HCT116 (cell line): Measurements from ENCODE around the gene DRICH1. TPM values are rescaled to one million over a fixed set of nuclear protein-coding genes. Genes with fewer than 3 reads are reported as not detected.

Experiments
- ATAC-seq: fragments of 200-7000 bp; cut with Tn5 transposase; 2 replicates; pipeline ENCODE4 v1.9.1; 2020; ENCODE audit warnings: mild to moderate bottlenecking, moderate library complexity
- BruUV-seq: library from RNA; stranded (reverse); fragments of 400-500 nt; replicated peaks from 2 replicates; lab custom pipeline; 2021; lab: Mats Ljungman, UMichigan
- CTCF ChIA-PET: fragments of 300-600 bp; sonication (Branson Sonifier 250); formaldehyde crosslinking; loops from one replicate; lab custom pipeline; 2021; ENCODE audit warnings: antibody characterized with exemption; lab: Charles Lee
- POLR2A ChIA-PET: fragments of 300-600, 350-600 bp; sonication (Branson Sonifier 250); formaldehyde crosslinking; loops from one replicate; lab custom pipeline; 2021; ENCODE audit warnings: antibody characterized with exemption; lab: Charles Lee
- RAD21 ChIA-PET, 2 experiments: fragments of 300-600 bp; sonication (Branson Sonifier 250); formaldehyde crosslinking; loops; one replicate each; lab custom pipeline; 2023; ENCODE audit warnings: low total read pairs in 2 of 2; ENCODE audit not compliant: uncharacterized antibody in 2 of 2, unreplicated experiment in 2 of 2, low non-redundant PET in 1 of 2; lab: Charles Lee
- DNase-seq: peaks from one replicate; pipeline ENCODE4 v3.0.0-alpha.2; 2010; ENCODE audit warnings: low read depth, low spot score
- H2AFZ ChIP-seq: fragments of 200-600 bp; shearing (Covaris generic), sonication (generic); 2 replicates; pipeline ENCODE4 v1.6.1; 2017; ENCODE audit warnings: low read depth, mixed run types, mixed read lengths, antibody characterized with exemption, low read length; ENCODE audit not compliant: poor library complexity, severe bottlenecking
- H3K27ac ChIP-seq: 2 replicates; pipeline ENCODE4 v1.5.1; 2012; ENCODE audit warnings: low read depth, low read length
- H3K27me3 ChIP-seq: fragments of 200-600 bp; sonication (generic); 2 replicates; pipeline ENCODE4 v1.6.1; 2016; ENCODE audit warnings: mixed run types, low read length, mixed read lengths; ENCODE audit not compliant: insufficient read depth
- H3K36me3 ChIP-seq, 2 experiments: fragments of 200-500 bp in 1 of 2; fragments of 200-600 bp in 1 of 2; sonication (Bioruptor generic) in 1 of 2; sonication (generic) in 1 of 2; 2 replicates each; pipeline versions ENCODE4 v1.5.1 to v1.6.1; 2014 to 2016; ENCODE audit warnings: low read length in 2 of 2, inconsistent platforms in 1 of 2, mixed read lengths in 1 of 2, mixed run types in 1 of 2; ENCODE audit not compliant: insufficient read depth in 2 of 2, control insufficient read depth in 1 of 2
- H3K4me1 ChIP-seq, 2 experiments: fragments of 200-600 bp in 1 of 2; sonication (generic) in 1 of 2; 2 replicates each; pipeline versions ENCODE4 v1.5.1 to v1.6.1; 2012 to 2017; ENCODE audit warnings: low read length in 2 of 2, inconsistent platforms in 1 of 2, mild to moderate bottlenecking in 1 of 2, mixed read lengths in 1 of 2, mixed run types in 1 of 2, moderate library complexity in 1 of 2; ENCODE audit not compliant: insufficient read depth in 2 of 2, control insufficient read depth in 1 of 2
- H3K4me2 ChIP-seq: fragments of 200-600 bp; sonication (generic); 2 replicates; pipeline ENCODE4 v1.6.1; 2017; ENCODE audit warnings: mixed run types, low read length, mixed read lengths
- H3K4me3 ChIP-seq, 2 experiments: fragments of 200-600 bp in 1 of 2; sonication (generic) in 1 of 2; replicated peaks in 1 of 2; 2 replicates each; pipeline ENCODE4 v1.5.1; 2011 to 2016; ENCODE audit warnings: low read length in 2 of 2, control low read depth in 1 of 2, low read depth in 1 of 2, mild to moderate bottlenecking in 1 of 2, mixed read lengths in 1 of 2, mixed run types in 1 of 2
- H3K79me2 ChIP-seq: fragments of 200-600 bp; sonication (generic); 2 replicates; pipeline ENCODE4 v1.6.1; 2017; ENCODE audit warnings: mild to moderate bottlenecking, mixed run types, low read length, moderate library complexity, mixed read lengths; ENCODE audit not compliant: insufficient read depth
- H3K9ac ChIP-seq: fragments of 200-600 bp; sonication (generic); 2 replicates; pipeline ENCODE4 v1.6.1; 2016; ENCODE audit warnings: low read length, mixed read lengths
- H3K9me2 ChIP-seq: fragments of 200-600 bp; sonication (generic), shearing (Covaris generic); 2 replicates; pipeline ENCODE4 v1.6.1; 2017; ENCODE audit warnings: mixed run types, mild to moderate bottlenecking, moderate library complexity; ENCODE audit not compliant: insufficient read depth
- H3K9me3 ChIP-seq, 2 experiments: fragments of 200-500 bp in 1 of 2; fragments of 200-600 bp in 1 of 2; sonication (Bioruptor generic) in 1 of 2; sonication (generic) in 1 of 2; 2 replicates each; pipeline ENCODE4 v1.6.1; 2014 to 2017; ENCODE audit warnings: low read length in 2 of 2, mixed read lengths in 2 of 2, inconsistent platforms in 1 of 2, low read depth in 1 of 2, mild to moderate bottlenecking in 1 of 2, mixed run types in 1 of 2, moderate library complexity in 1 of 2; ENCODE audit not compliant: control insufficient read depth in 1 of 2, insufficient read depth in 1 of 2
- H4K20me1 ChIP-seq: fragments of 200-600 bp; sonication (generic), shearing (Covaris generic); 2 replicates; pipeline ENCODE4 v1.6.1; 2017; ENCODE audit warnings: mixed run types, mild to moderate bottlenecking, moderate library complexity; ENCODE audit not compliant: insufficient read depth
- ATF3 ChIP-seq: IDR thresholded peaks from 2 replicates; pipeline ENCODE4 v1.6.1; 2012
- CBX3 ChIP-seq: IDR thresholded peaks from 2 replicates; pipeline ENCODE4 v1.6.1; 2012; ENCODE audit warnings: low read depth
- CTCF ChIP-seq, 3 experiments: fragments of 200-600 bp in 1 of 3; sonication (generic) in 1 of 3; IDR thresholded peaks in 2 of 3; conservative IDR thresholded peaks in 1 of 3; 2 replicates each; pipeline ENCODE4 v1.5.1; 2012 to 2017; ENCODE audit warnings: low read depth in 2 of 3, low read length in 2 of 3, antibody characterized with exemption in 1 of 3, borderline replicate concordance in 1 of 3, control low read depth in 1 of 3, mild to moderate bottlenecking in 1 of 3, mixed read lengths in 1 of 3, mixed run types in 1 of 3, moderate library complexity in 1 of 3; ENCODE audit not compliant: insufficient read depth in 1 of 3
- EGR1 ChIP-seq: IDR thresholded peaks from 2 replicates; pipeline ENCODE4 v1.6.1; 2012; ENCODE audit warnings: low read depth
- EZH2 ChIP-seq: fragments of 200-600 bp; sonication (generic); IDR thresholded peaks from 2 replicates; pipeline ENCODE4 v1.6.1; 2017; ENCODE audit warnings: antibody characterized with exemption, mixed run types
- EZH2phosphoT487 ChIP-seq: fragments of 200-600 bp; IDR thresholded peaks from 2 replicates; pipeline ENCODE4 v1.6.1; 2018; ENCODE audit warnings: antibody characterized with exemption, borderline replicate concordance
- FOSL1 ChIP-seq: IDR thresholded peaks from 2 replicates; pipeline ENCODE4 v1.6.1; 2012; ENCODE audit warnings: low read depth
- JUND ChIP-seq: IDR thresholded peaks from 2 replicates; pipeline ENCODE4 v1.6.1; 2012
- MAX ChIP-seq: IDR thresholded peaks from 2 replicates; pipeline ENCODE4 v1.6.1; 2012
- POLR2A ChIP-seq: IDR thresholded peaks from 2 replicates; pipeline ENCODE4 v1.7.0; 2011; ENCODE audit warnings: borderline replicate concordance; ENCODE audit not compliant: insufficient read depth, insufficient read length; ENCODE audit errors: extremely low read depth
- POLR2AphosphoS5 ChIP-seq: IDR thresholded peaks from 2 replicates; pipeline ENCODE4 v1.6.1; 2011; ENCODE audit warnings: mild to moderate bottlenecking, low read depth, low read length, moderate library complexity
- RAD21 ChIP-seq: IDR thresholded peaks from 2 replicates; pipeline ENCODE4 v1.6.1; 2012; ENCODE audit warnings: low read depth, mild to moderate bottlenecking
- SIN3A ChIP-seq: IDR thresholded peaks from 2 replicates; pipeline ENCODE4 v1.6.1; 2012; ENCODE audit warnings: low read depth
- SP1 ChIP-seq: IDR thresholded peaks from 2 replicates; pipeline ENCODE4 v1.6.1; 2012; ENCODE audit warnings: low read depth
- SRF ChIP-seq: IDR thresholded peaks from 2 replicates; pipeline ENCODE4 v1.6.1; 2012; ENCODE audit warnings: low read depth
- TCF7L2 ChIP-seq: IDR thresholded peaks from 2 replicates; pipeline ENCODE4 v1.7.0; 2011; ENCODE audit warnings: borderline replicate concordance, inconsistent platforms; ENCODE audit not compliant: insufficient read depth, insufficient read length; ENCODE audit errors: extremely low read depth
- YY1 ChIP-seq: IDR thresholded peaks from 2 replicates; pipeline ENCODE4 v1.6.1; 2011; ENCODE audit warnings: low read length, low read depth, moderate library complexity, mild to moderate bottlenecking; ENCODE audit not compliant: insufficient replicate concordance; ENCODE audit errors: extremely low read depth
- ZBTB33 ChIP-seq: IDR thresholded peaks from 2 replicates; pipeline ENCODE4 v1.6.1; 2011; ENCODE audit warnings: mild to moderate bottlenecking, low read length, moderate library complexity; ENCODE audit not compliant: insufficient replicate concordance; ENCODE audit errors: extremely low read depth
- ZFX ChIP-seq: fragments of 450-650 bp; IDR thresholded peaks from 2 replicates; pipeline ENCODE4 v1.6.1; 2017
- ZNF274 ChIP-seq: fragments of 200-500 bp; sonication (Bioruptor generic); IDR thresholded peaks from 2 replicates; pipeline ENCODE4 v1.6.1; 2014; ENCODE audit warnings: mild to moderate bottlenecking, low read depth, low read length, inconsistent platforms
- intact Hi-C: fragments of 100-400 bp; cut with micrococcal nuclease; formaldehyde crosslinking; loops from 2 replicates; pipeline ENCODE4 v1.10.0; 2022
- total RNA-seq: library from RNA; stranded (reverse); gene quantifications from one replicate; pipeline ENCODE4 v1.2.1, GENCODE V29; 2021; ENCODE audit not compliant: unreplicated experiment

The DRICH1 gene
- total RNA-seq, 1 experiment from 2014 or later, result 0.44 TPM

- TF ChIP-seq FOSL1, result no peak
Observed at GRCh38 chr22:23652711-23653110, 20.6 kb upstream of the DRICH1 start (continued).

GRCh38 chr22:23652286-23652685 lies 20.2 kb upstream of the DRICH1 start:
- Histone ChIP-seq H3K36me3 (no peaks in the 10 kb centered on the region), H3K9ac (no peak overlapping the region), H3K79me2 (no peaks in the 10 kb centered on the region), H3K9me2 (no peaks in the 10 kb centered on the region), H3K27me3 (no peaks in the 10 kb centered on the region), H3K4me2 (no peak overlapping the region), H3K4me3 (no peak overlapping the region), H2AFZ (no peak overlapping the region), H3K4me1 (no peaks in the 10 kb centered on the region), H3K27ac (no peak overlapping the region), H4K20me1 (no peaks in the 10 kb centered on the region), H3K9me3 (no peaks in the 10 kb centered on the region)
- POLR2A ChIA-PET, result no interaction called here
- CTCF ChIA-PET, result no interaction called here
- ATAC-seq (no peak), DNase-seq (no peak)
- RAD21 ChIA-PET, result no interaction called here
- no TSS peak for BruUV-seq
- intact Hi-C loops, result no loop called here
- no peak for TF ChIP-seq FOSL1
- TF ChIP-seq EGR1, result no peak
- TF ChIP-seq ZBTB33, result no peak
- TF ChIP-seq SRF, result no peak
- TF ChIP-seq ZFX, result no peak
- TF ChIP-seq RAD21, result no peak
- no peak for TF ChIP-seq JUND
- no peak for TF ChIP-seq POLR2AphosphoS5
- TF ChIP-seq EZH2, result no peak
- TF ChIP-seq MAX, result no peak
- TF ChIP-seq TCF7L2, result no peak
- no peak for TF ChIP-seq POLR2A
- TF ChIP-seq CBX3, result no peak
- no peak for TF ChIP-seq SP1
- TF ChIP-seq SIN3A, result no peak
- TF ChIP-seq EZH2phosphoT487, result no peak
- no peak for TF ChIP-seq ZNF274
- no peak for TF ChIP-seq YY1
- no peak for TF ChIP-seq CTCF (IDR thresholded peaks at IDR 0.05 in 2 of 3, conservative IDR thresholded peaks at IDR 0.05 in 1 of 3; ENCODE audit: borderline replicate concordance in 1 of 3, insufficient read depth in 1 of 3, low read depth in 2 of 3, low read length in 2 of 3)
- no peak for TF ChIP-seq ATF3
